Prostate gland (tissue), 2 donors: ENCODE results near the gene SLIT1. TPM values are rescaled to one million over a fixed set of nuclear protein-coding genes. Genes with fewer than 3 reads are reported as not detected.

Experiments used
- DNase-seq: peaks from one replicate; pipeline ENCODE4 v3.0.0-alpha.2; 2019; ENCODE audit warnings: low spot score
- H3K27ac ChIP-seq, 2 donors: fragments of 200-600 bp; sonication (generic); 2 replicates each; pipeline ENCODE4 v1.5.1; 2017 to 2019
- H3K27me3 ChIP-seq: fragments of 200-600 bp; sonication (generic); replicated peaks from 2 replicates; pipeline ENCODE4 v1.5.1; 2019; ENCODE audit not compliant: insufficient read depth
- H3K36me3 ChIP-seq, 2 donors: fragments of 200-600 bp; sonication (generic); 1 replicate in 1 of 2; 2 replicates in 1 of 2; pipeline versions ENCODE4 v1.5.1 to v1.8.1; 2017 to 2019
- H3K4me1 ChIP-seq: fragments of 200-600 bp; sonication (generic); replicated peaks from 2 replicates; pipeline ENCODE4 v1.5.1; 2019
- H3K4me3 ChIP-seq, 2 donors: fragments of 200-600 bp; sonication (generic); 2 replicates each; pipeline ENCODE4 v1.5.1; 2017 to 2019
- H3K9me3 ChIP-seq: fragments of 200-600 bp; sonication (generic); 2 replicates; pipeline ENCODE4 v1.5.1; 2017
- CTCF ChIP-seq, 4 experiments: fragments of 200-600 bp in 2 of 4; fragments of 450-650 bp in 2 of 4; sonication (generic) in 2 of 4; IDR thresholded peaks; 1 replicate in 3 of 4; 2 replicates in 1 of 4; pipeline ENCODE4 v1.5.1; 2016 to 2019; ENCODE audit warnings: antibody characterized with exemption in 4 of 4, mild to moderate bottlenecking in 2 of 4, moderate library complexity in 2 of 4
- POLR2A ChIP-seq: fragments of 450-650 bp; IDR thresholded peaks from one replicate; pipeline ENCODE4 v1.6.1; 2016; ENCODE audit warnings: antibody characterized with exemption, mild to moderate bottlenecking
- POLR2AphosphoS5 ChIP-seq: sonication (generic); formaldehyde crosslinking; IDR thresholded peaks from one replicate; pipeline ENCODE4 v1.6.1; 2017; ENCODE audit warnings: antibody characterized with exemption
- WGBS: methylation state at CpG from one replicate; pipeline ENCODE4 v1.1.5; 2018; 5-methylcytosine and 5-hydroxymethylcytosine counted together
- intact Hi-C: fragments of 100-400 bp; cut with DNase I; formaldehyde crosslinking; loops from one replicate; pipeline ENCODE4 v1.14.2; 2022
- total RNA-seq, 2 donors: library from RNA; depleted of rRNA; stranded (reverse); fragments of >200 nt; gene quantifications; one replicate each; pipeline ENCODE4 v1.1.0, GENCODE V29; 2016

SLIT1 gene
- total RNA-seq, 2 donors from 2014 or later, result 0.59 to 0.91 TPM

GRCh38 chr10:97076781-97077180, 109.0 kb downstream of the SLIT1 start:
- Histone ChIP-seq H3K4me1 (no peaks in the 10 kb centered on the region), H3K4me3 (no peak overlapping the region), H3K27ac (no peak overlapping the region), H3K27me3 (no peaks in the 10 kb centered on the region), H3K9me3 (no peaks in the 10 kb centered on the region), H3K36me3 (no peaks in the 10 kb centered on the region)
- intact Hi-C loops, result no loop called here
- no peak for TF ChIP-seq CTCF (IDR thresholded peaks at IDR 0.05)
- TF ChIP-seq POLR2A, result no peak
- TF ChIP-seq POLR2AphosphoS5, result no peak
- 49% methylated on average over 6 of the region's 6 CpGs for WGBS
- DNase-seq, result no peak

- no peaks in the 10 kb centered on the region for H3K4me1 ChIP-seq
- H3K9me3 ChIP-seq, result no peaks in the 10 kb centered on the region
- TF ChIP-seq CTCF (IDR thresholded peaks at IDR 0.05) (no peak), POLR2AphosphoS5 (no peak), POLR2A (no peak)
- intact Hi-C loops, result no loop called here
- 64% methylated on average over 7 of the region's 7 CpGs for WGBS
- H3K36me3 ChIP-seq, result no peaks in the 10 kb centered on the region
- H3K4me3 ChIP-seq, result no peak overlapping the region
- H3K27ac ChIP-seq, result no peak overlapping the region
- H3K27me3 ChIP-seq, result no peaks in the 10 kb centered on the region
- DNase-seq, result no peak
These were observed 109.7 kb downstream of the SLIT1 start for GRCh38 chr10:97075961-97076525.

- H3K4me1 ChIP-seq, result no peaks in the 10 kb centered on the region
- no peak overlapping the region for H3K4me3 ChIP-seq
- no peaks in the 10 kb centered on the region for H3K27me3 ChIP-seq
- DNase-seq, result no peak
- WGBS, result 71% methylated on average over 7 of the region's 7 CpGs
- no peak for TF ChIP-seq POLR2A
- no peak for TF ChIP-seq CTCF (IDR thresholded peaks at IDR 0.05)
- no peak for TF ChIP-seq POLR2AphosphoS5
- no peaks in the 10 kb centered on the region for H3K9me3 ChIP-seq
- no peak overlapping the region for H3K27ac ChIP-seq
- no peaks in the 10 kb centered on the region for H3K36me3 ChIP-seq
- intact Hi-C loops, result no loop called here
These were observed 110.3 kb downstream of the SLIT1 start for GRCh38 chr10:97075421-97075820.

GRCh38 chr10:97074256-97075145, 111.3 kb downstream of the SLIT1 start:
- TF ChIP-seq POLR2A, result no peak
- no peak for TF ChIP-seq POLR2AphosphoS5
- no peak for TF ChIP-seq CTCF (IDR thresholded peaks at IDR 0.05)

More at GRCh38 chr10:97074256-97075145, 111.3 kb downstream of the SLIT1 start:
- Histone ChIP-seq H3K9me3 (no peaks in the 10 kb centered on the region), H3K36me3 (no peaks in the 10 kb centered on the region), H3K27ac (no peak overlapping the region), H3K4me1 (no peaks in the 10 kb centered on the region), H3K4me3 (no peak overlapping the region), H3K27me3 (no peaks in the 10 kb centered on the region)
- intact Hi-C loops, result no loop called here
- 73% methylated on average over 14 of the region's 15 CpGs for WGBS
- no peak for DNase-seq
